Measurements from ENCODE around the gene TRAF3.

DNA sequence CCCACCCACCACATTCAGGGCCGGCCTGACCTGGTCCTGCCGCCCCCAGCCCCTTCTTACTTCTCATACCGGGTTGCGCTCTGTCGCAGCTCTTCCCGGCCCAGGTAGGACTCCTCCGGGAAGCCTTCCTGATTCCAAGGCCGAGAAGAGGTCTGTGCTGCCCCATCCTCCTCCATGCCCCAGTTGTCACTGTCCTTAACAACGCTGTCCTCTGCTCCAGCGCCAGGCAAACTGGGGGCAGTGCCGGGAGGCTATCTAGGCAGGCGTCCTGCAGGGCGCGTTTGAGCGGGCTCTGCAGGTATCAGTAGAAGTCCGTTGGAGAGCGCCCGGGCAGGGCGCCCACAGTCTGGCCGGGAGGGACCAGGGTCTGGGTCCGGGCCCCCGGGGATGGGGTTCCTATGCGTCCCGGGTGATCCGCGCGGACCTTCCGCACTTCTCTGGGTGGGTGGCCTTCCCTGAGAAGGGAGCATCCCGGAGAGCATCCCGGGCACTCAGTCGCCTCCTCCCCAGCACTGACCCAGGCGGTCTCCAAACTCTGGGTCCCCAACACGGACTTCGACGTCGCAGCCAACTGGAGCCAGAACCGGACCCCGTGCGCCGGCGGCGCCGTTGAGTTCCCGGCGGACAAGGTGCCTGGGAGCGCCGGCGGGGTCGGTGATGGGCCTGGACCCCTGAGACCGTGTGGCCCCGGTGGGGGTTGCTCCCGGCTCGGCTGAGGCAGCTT, 146.1 kb downstream of the TRAF3 start:
- no peak for TF ChIP-seq GATA1 (IDR thresholded peaks at IDR 0.05; ENCODE audit: low read depth, low read length)
- no peak for TF ChIP-seq POLR2A (IDR thresholded peaks at IDR 0.05; ENCODE audit: low read length)
